HG02571 (cell line): Measurements from ENCODE around the gene SPSB3.

Source experiments
- ATAC-seq: cut with Tn5 transposase; IDR thresholded peaks from one replicate; pipeline ENCODE4 v1.9.1; 2021; ENCODE audit warnings: mild to moderate bottlenecking, moderate library complexity; ENCODE audit not compliant: unreplicated experiment

Gene SPSB3

GRCh38 chr16:1775846-1776671 lies 6.3 kb downstream of the SPSB3 start:
- no peak for ATAC-seq

- ATAC-seq = no peak
Measured at GRCh38 chr16:1775006-1775845, 7.1 kb downstream of the SPSB3 start.

- no peak for ATAC-seq
Measured at GRCh38 chr16:1774448-1774780, 8.0 kb downstream of the SPSB3 start.

GRCh38 chr16:1773703-1774447 lies 8.5 kb downstream of the SPSB3 start:
- ATAC-seq = no peak

GRCh38 chr16:1772908-1773702 lies 9.3 kb downstream of the SPSB3 start, which contains the start of gene MRPS34:
Gene MRPS34, minus strand, starts transcription at chr16:1773134. Its CDS starts 15 bp downstream, at chr16:1773119.
- peak; percentile 35 for ATAC-seq

- ATAC-seq = peak; percentile 1
Measured at GRCh38 chr16:1772362-1772907, 9.9 kb downstream of the SPSB3 start, which contains the start of gene EME2. Gene EME2, plus strand, starts transcription at chr16:1772810. Its CDS starts 418 bp downstream, at chr16:1773228.

- no peak for ATAC-seq
Measured at GRCh38 chr16:1771864-1772361, 10.5 kb downstream of the SPSB3 start.

GRCh38 chr16:1771188-1771863 lies 11.0 kb downstream of the SPSB3 start, which contains the start of gene NME3:
Gene NME3, minus strand, starts transcription at chr16:1771543. Its CDS starts 9 bp downstream, at chr16:1771534.
- no peak for ATAC-seq

GRCh38 chr16:1770328-1771187 lies 11.8 kb downstream of the SPSB3 start:
- ATAC-seq = no peak

GRCh38 chr16:1769402-1770300 lies 12.7 kb downstream of the SPSB3 start:
- ATAC-seq = no peak

GRCh38 chr16:1768767-1769401 lies 13.5 kb downstream of the SPSB3 start:
- ATAC-seq = no peak

GRCh38 chr16:1768061-1768766 lies 14.2 kb downstream of the SPSB3 start:
- ATAC-seq = no peak

- ATAC-seq = no peak
Measured at GRCh38 chr16:1767116-1767994, 15.0 kb downstream of the SPSB3 start.

GRCh38 chr16:1766701-1767100 lies 15.7 kb downstream of the SPSB3 start:
- no peak for ATAC-seq

- no peak for ATAC-seq
Measured at GRCh38 chr16:1766231-1766630, 16.1 kb downstream of the SPSB3 start.
